ENCODE results near the gene EML6. TPM values are rescaled to one million over a fixed set of nuclear protein-coding genes. Genes with fewer than 3 reads are reported as not detected.

EML6 gene
- total RNA-seq, 1 experiment from 2014 or later = 1.5 TPM

GRCh38 chr2:54935389-54935788, 211.9 kb downstream of the EML6 start:
- Histone ChIP-seq H3K23me2 (ENCODE audit: insufficient read length, low read depth, low read length, poor library complexity, severe bottlenecking) (no peaks in the 10 kb centered on the region), H2AFZ (ENCODE audit: low read length) (no peak overlapping the region), H3K79me1 (ENCODE audit: insufficient read depth, low read depth, low read length, poor library complexity, severe bottlenecking) (no peaks in the 10 kb centered on the region), H4K5ac (ENCODE audit: insufficient read length, low read depth, low read length) (no peak overlapping the region), H3K4me1 (ENCODE audit: insufficient read depth, low read length) (no peaks in the 10 kb centered on the region), H3K23ac (ENCODE audit: insufficient read length, low read depth, low read length) (no peak overlapping the region), H2AK5ac (ENCODE audit: insufficient read length, low read length) (no peak overlapping the region), H2BK5ac (ENCODE audit: insufficient read length, low read length) (no peak overlapping the region), H4K20me1 (ENCODE audit: control insufficient read depth, insufficient read depth, insufficient read length) (no peaks in the 10 kb centered on the region), H3K4me2 (ENCODE audit: insufficient read depth, insufficient read length, low read length) (no peak overlapping the region), H2BK12ac (ENCODE audit: insufficient read length, low read depth, low read length) (no peak overlapping the region), H3K27me3 (ENCODE audit: insufficient read depth, low read length) (no peaks in the 10 kb centered on the region), H4K91ac (ENCODE audit: insufficient read length, low read depth, low read length) (no peak overlapping the region), H3K79me2 (ENCODE audit: insufficient read depth, low read length) (no peaks in the 10 kb centered on the region), H3K9me3 (ENCODE audit: control insufficient read depth, low read depth, low read length) (no peaks in the 10 kb centered on the region), H3K27ac (ENCODE audit: insufficient read length, low read depth, low read length) (no peak overlapping the region), H4K8ac (replicated peaks; ENCODE audit: insufficient read length, low read depth, low read length) (no peak overlapping the region), H2BK15ac (ENCODE audit: low read depth, low read length) (no peak overlapping the region), H3K18ac (ENCODE audit: insufficient read length, low read depth, low read length) (no peak overlapping the region), H3K4ac (ENCODE audit: low read depth, low read length) (no peak overlapping the region), H3T11ph (ENCODE audit: low read length) (no peak overlapping the region), H3K14ac (ENCODE audit: insufficient read depth, low read length) (no peak overlapping the region), H3K9ac (ENCODE audit: extremely low read depth, insufficient read length, low read length) (no peak overlapping the region), H2BK120ac (ENCODE audit: low read depth, low read length, poor library complexity, severe bottlenecking) (no peak overlapping the region), H2BK20ac (ENCODE audit: low read depth, low read length, poor library complexity, severe bottlenecking) (no peak overlapping the region), H3K56ac (ENCODE audit: insufficient read length, low read depth, low read length) (no peak overlapping the region)
- Mint-ChIP-seq H3K4me3 (no peak overlapping the region), H3K27ac (no peak overlapping the region), H3K36me3 (ENCODE audit: insufficient read depth in 1 of 3, low read depth in 3 of 3) (peaks cover 0 to 3% (median 0%) of the 10 kb centered on the region in 3 experiments; a peak in 1 of 7 replicates), H3K4me1 (no peaks in the 10 kb centered on the region), H3K9me3 (peaks cover 12 to 13% of the 10 kb centered on the region in 2 experiments; a peak in 4 of 5 replicates), H3K27me3 (ENCODE audit: low read depth) (peaks cover 1% of the 10 kb centered on the region; the same call in 1 of the 2 replicates)
- DNase-seq = no peak
- WGBS (ENCODE audit: extremely low coverage, insufficient read length, low lambda C conversion rate) = no CpG with 5 or more reads among the region's 4 CpGs
- no peak for TF ChIP-seq CTCF (conservative IDR thresholded peaks at IDR 0.05)
